GM21390 (cell line): Measurements from ENCODE around the gene CATSPER2.
A peak's percentile ranks its signal among the peaks of the same experiment; 100 is the strongest.
"Not testable (repeated sequence)": the region's sequence is repeated elsewhere in the genome, so short reads cannot be mapped to it uniquely, and the experiment has no call there.

Experiments
- ATAC-seq: cut with Tn5 transposase; IDR thresholded peaks from one replicate; pipeline ENCODE4 v1.9.1; 2021; ENCODE audit not compliant: unreplicated experiment

CATSPER2 gene

DNA sequence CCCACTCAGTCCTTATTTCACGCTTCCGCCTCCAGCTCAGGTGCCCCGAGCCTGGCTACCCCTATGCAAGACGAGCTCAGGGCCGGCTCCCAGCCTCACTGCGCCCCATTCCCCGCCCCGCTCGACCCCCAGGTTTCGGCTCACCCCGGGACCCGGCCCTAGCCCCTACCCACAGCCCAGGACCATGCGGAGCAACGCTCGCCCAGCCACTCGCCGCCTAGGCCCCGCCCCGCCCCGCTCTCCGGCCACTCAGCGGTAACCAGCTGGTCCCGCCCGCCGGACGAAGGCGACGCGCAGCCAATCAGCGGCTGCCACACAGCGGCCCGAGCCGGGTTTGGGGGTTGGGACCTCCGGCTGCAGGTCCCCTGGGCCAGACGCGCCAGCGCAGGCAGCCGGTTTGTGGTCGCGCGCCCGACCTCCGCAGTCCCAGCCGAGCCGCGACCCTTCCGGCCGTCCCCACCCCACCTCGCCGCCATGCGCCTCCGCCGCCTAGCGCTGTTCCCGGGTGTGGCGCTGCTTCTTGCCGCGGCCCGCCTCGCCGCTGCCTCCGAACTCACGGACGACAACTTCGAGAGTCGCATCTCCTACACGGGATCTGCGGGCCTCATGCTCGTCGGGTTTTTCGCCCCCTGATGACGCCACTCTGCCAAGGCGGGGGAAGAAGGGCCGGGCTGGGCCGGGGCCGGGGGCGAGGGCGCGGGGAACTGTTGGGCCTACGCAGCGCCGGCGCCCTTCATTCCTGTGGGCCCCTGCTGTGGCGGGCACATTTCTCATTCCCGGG is at the start of gene CATSPER2:
CATSPER2 (minus strand) TSS at position 196 of the 781 bp plus-strand sequence. CDS start 783 bp downstream, outside the sequence.
- ATAC-seq, result no peak

DNA sequence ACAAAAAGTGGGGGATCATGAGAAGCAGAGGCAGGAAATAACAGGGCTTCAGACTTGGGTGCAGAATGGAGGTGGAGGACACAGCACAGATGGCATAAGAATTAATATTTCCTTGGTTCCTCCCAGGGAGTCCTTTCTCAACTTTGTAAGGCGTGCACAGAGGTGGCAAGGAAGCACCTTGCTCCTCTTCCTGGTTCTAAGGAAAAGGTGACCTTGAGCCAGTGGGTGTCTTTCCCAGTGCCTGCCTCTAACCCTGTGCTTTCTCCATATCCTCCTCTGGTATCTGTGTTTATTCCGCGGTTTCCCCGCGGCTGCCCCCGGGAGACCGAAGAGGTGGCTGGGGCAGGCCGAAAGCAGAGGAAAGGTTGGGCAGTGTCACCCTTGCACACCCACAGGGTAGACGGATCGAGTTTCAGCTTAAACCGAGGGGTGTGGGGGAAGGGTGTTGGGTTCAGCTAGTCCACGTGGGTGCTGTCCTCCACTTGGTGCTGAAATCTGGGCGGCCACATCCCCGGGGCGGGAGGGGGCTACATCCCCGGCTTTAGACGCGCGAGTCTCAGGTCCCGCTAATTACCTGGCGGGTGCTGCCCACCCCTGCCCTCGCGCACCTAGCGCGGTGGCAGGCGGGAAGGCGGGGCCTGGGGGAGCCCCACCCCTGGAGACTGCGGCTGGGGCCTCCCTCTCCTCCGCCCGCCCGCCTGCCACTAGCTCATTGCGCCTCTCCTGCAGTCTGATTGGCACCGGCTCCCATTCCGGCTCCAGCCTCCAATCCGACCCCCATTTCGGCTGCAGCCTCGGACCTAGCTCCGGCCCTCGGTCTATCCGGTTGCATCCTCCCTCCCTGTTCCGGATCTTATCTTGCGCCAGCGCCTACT is 44.7 kb upstream of the CATSPER2 start, which contains the start of gene CKMT1A:
CKMT1A (plus strand) TSS at position 712 of the 875 bp plus-strand sequence. CDS start 192 bp downstream, outside the sequence.
- ATAC-seq, result not testable (repeated sequence)

DNA sequence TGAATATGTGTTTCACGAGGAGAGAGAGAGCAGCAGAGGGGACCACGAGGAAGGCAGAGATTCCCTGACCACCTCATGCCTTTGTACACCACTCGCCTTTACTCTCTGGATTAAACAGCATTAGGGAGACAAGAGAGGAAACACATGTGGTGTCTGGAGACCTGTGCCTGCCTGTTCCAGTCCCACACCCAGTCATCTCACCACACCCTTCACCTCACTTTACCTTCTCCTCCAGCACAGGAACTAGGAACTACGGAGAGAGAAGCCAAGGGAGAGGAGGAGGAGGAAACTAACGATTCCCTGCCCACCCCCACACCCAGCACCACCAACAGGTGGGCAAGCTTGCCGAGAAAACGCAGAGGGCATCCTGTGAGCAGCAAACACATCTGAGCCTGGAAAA is 44.0 kb upstream of the CATSPER2 start:
- ATAC-seq, result not testable (repeated sequence)

DNA sequence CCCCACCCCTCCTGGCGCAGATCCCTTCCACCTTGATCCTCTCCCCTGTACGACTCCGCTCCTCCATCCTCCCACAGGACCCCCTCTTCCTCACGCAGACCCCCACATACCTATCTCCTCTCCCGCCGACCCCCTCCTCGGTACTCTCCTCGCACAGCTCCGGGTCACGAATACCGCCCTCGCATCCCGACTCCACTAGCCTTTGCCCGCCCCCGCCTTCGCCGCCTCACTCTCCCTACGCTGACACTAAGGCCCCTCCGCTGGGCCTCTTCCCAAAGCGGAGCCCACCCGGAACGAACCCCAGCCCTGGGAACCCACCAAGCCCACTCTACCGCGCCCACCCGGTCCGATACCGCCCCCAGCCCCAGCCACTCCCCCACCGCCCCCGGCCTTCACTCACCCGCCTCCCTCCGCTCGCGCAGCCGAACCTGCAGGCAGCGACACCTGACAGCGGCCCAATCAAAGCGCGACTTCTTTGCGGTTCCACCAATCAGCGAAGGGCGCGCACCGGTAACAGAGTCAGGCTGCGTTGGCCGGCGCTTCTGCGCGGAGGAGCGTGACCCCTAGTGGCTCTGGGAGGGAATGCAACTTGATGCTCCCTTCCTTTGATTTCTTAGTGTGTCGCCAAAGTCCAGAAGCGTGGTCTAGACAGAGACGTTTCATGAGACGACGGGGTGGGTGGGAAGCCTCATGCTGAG is 41.1 kb upstream of the CATSPER2 start:
- peak; percentile 96 for ATAC-seq

DNA sequence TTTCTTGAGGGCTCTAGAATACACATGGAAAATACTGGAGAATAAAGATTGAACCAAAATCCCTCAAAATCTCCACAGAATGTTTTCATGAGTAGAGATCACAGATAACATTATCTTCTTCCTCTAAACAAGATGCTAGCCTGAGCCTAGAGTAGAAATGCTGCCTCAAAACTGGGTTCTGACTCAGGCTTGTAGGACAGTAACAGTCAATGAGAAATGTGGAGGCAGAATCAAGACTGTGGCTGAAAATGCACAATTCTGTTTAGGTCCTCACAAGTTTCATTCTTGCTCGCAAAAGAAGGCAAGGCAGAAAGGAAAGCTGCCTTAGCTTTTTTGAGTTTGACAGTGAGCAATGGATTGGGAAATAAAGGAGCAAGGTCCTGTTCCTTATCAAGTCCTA is 25.5 kb upstream of the CATSPER2 start:
- not testable (repeated sequence) for ATAC-seq

DNA sequence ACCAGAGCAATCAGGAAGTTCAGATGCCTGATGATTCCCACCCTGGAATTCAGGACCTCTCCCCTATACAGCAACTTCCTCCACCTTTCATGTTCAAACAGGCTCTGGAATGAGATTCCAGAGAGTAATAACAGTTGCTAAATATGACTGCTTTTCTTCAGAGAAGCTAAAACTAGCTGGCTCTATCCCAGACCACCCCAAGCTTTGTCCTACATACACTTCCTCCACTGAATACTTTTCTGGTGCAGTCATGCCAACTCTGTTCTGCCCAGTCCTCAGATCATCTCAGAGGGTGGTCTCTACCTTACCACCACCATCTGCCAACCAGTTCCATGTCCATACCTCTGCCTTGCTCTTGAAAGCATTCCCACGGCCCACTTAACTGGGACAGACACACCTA is 17.5 kb upstream of the CATSPER2 start:
- ATAC-seq, result not testable (repeated sequence)

DNA sequence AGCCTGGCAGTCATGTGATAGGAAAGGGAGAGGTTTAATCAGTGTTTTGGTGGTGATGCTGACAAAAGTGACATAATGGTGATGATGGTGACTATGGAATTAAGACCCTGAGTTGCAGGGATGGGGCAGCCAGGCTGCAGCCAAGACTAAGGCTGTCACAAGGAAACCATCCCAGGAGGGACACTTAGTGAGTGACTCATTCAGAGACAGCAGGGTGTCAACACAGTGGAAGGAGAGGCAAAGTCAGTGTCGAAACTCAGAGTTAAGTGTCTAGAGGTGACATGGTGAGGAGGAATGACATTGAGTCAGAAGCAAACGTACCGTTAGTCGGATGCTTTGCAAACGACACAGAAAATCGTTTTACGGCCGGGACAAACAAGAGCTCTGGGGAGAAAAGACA is 14.7 kb upstream of the CATSPER2 start:
- not testable (repeated sequence) for ATAC-seq

DNA sequence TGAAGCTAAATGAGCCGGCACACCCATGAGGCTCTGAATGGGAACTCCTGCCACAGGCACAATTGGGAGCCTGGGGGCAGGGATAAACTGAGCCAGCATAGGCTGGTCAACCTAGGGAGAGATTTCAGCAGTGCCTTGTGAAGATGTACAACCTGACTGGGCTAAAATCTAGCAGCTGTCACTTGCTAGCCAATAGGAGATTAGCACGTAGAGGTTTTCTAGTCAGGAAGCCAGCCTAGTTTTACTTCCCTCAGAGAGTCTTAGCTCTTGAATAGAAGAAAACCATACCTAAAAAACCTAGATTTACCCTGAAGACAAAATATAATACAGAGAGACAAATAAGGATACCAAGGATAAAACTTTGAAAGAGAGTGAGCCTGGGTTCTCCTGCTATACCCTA is 13.6 kb upstream of the CATSPER2 start:
- not testable (repeated sequence) for ATAC-seq

DNA sequence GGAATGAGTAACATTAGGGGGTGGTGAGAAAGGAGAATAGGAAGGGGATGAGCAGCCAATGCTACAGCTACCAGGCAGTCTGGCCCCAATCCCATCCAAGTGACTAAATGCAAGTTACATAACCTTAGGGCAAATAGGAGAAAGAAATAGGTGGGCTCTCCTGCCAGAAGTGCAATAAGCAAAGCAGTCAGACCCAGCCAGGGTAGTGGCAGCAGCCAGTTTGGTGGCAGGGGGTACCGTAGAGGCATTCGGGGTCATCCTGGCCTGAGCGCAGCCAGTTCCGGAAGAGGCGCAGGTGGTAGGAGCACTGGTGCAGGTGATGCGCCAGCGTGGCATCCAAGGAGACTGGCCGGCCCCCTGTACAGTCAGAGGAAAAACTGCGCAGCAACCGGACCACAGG is 11.1 kb upstream of the CATSPER2 start:
- not testable (repeated sequence) for ATAC-seq

DNA sequence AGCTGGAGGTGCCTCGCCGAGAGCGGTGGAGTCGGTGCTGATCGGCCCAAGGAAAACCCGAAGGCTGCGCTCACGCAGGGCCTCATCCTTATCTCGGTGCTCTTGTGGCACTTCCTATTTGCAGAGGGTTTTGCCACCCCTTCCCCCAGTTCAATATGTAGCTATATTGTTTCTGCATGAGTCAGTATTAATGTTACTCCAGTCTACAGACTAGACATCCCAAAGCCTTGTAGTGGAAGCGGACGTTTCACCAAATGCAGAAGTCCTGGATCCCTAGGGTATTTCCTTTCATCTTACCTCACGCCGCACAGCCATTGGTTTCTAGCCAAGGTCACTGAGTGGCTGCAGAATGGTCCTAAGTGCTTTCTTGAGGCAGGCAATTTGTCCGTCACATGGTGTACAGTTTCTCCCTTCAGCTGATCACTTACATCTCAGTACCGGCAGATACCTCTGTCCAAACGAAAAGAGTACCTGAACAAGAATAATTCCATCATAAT is 834 bp upstream of the CATSPER2 start:
- not testable (repeated sequence) for ATAC-seq

DNA sequence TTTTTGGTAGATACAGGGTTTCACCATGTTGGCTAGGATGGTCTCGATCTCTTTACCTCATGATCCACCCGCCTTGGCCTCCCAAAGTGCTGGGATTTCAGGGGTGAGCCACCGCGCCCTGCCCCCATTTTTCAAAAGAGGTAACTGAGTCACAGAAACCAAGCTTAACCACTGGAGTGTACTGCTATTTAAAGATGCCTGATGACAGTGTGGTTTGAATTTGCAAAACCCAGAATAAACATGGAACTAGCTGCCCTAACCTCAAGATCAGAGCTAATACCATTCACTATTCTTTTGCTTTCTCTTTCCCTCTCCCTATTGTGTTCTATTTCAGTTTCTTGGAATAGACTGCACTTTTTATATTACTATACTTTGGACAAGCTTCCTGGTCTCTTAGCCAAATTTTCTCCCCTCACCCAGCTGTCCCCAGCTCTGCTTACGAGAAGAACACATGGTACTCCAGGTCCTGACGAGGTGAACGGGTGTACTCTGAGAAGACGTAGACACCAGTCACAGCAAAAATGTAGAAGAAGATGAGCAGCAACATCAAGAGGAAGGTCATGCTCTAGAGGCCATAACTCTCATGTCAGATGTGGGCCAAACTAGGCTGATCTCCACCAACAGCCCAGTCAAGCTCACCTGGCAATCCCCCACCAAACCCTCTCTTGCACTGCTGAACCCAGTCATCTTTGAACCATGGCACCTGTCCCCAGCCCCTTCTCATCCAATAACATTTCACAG is 10.0 kb downstream of the CATSPER2 start:
- ATAC-seq, result peak; percentile 86

DNA sequence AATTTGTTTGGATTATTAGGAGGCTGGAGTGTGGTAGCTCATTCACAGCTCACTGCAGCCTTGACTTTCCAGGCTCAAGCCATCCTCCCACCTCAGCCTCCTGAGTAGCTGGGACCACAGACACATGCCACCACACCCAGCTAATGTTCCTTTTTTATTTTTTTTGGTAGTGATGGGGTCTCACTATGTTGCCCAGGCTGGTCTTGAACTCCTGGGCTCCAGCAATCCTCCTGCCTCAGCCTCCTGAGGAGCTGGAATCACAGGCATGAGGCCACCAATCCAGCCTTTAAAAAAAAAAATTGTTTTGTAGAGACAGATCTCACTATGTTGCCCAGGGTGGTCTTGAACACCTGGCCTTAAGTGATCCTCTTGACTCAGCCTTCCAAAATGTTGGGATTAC is 21.7 kb downstream of the CATSPER2 start:
- not testable (repeated sequence) for ATAC-seq

DNA sequence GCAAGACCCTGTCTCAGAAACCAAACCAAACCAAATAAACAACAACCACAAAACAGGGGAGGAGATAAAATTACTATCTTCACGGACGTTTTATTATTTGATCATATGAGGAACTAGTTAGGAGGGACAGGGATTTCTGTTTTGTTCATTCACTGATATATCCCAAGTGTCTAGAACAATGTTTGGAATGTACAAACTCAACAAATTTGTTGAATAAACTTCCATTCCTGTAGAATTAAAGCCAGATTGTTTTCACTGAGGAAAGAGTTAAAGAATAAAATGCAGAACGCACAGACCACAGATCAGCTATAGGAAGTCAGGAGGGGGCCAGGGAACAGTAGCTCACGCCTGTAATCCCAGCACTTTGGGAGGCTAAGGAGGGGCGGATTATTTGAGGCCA is 23.5 kb downstream of the CATSPER2 start:
- ATAC-seq, result no peak

DNA sequence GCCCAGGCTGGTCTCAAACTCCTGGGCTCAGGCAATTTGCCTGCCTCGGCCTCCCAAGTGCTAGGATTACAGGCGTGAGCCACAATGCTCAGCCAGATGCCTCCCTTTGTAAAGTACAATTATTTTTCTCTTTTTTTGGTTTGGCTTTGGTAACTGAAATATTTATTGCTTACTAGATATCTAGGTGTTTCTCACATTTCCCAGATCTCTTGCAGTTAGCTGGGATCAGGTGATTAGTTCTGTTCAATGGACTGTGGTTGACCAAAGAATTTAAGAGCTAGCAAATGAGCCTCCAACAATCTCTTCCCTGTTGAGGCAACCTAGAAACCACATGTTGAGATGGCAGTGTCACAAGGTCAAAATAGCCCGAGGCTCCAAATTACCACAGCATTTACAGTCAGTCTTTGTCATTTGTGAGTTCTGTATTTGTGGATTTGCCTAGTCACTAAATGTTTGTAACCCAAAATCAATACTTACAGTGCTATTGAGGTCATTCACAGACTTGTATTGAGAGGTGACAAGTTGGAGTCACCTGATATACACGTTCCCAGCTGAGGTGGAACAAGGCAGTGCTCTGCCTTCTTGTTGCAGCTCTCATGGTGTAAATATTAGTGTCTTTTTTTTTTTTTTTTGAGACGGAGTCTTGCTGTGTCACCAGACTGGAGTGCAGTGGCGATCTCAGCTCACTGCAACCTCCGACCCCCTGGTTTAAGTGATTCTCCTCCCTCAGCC is 26.4 kb downstream of the CATSPER2 start:
- ATAC-seq, result not testable (repeated sequence)

DNA sequence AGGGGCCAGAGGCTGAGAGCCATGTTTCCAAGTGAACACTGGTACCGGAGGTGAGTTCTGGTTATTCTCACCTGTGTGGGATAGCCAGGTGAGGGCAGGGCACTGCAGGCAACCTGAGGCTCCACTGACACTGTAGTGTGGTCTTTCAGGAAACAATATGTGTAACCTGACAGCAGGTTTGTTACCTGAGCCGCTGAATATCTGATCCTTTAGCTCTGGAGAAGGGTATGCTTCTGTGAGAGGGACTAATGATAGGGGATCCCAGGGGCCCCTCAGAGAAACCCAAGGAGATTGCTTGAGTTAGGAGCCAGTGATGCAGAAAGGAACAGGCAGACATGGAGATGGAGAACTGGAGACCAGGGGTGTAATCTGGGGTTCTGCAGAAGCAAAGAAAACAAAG is 29.9 kb downstream of the CATSPER2 start, which contains the start of gene STRC:
STRC (minus strand) TSS at position 101 of the 400 bp plus-strand sequence; CDS start at position 23, 78 bp downstream.
- not testable (repeated sequence) for ATAC-seq

DNA sequence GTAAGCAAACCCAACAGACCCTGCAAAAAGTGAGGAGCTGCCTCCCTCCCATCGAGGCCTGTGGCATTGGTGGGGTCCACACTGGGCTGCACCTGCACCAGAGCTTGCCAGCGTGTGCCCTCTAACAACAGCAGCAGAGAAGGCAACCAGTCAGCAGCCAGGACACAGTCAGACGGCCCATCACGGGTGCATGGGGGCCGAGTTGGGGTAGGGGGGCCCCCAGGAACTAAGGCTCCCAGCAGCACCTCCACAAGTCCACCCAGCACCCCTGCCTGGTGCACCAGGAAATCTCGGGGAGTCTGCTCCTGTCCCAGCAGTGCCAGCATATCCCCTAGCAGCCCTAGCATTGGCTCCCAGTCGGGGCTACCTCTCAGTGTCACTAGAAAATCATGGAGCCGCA is 30.9 kb downstream of the CATSPER2 start:
- ATAC-seq, result not testable (repeated sequence)

DNA sequence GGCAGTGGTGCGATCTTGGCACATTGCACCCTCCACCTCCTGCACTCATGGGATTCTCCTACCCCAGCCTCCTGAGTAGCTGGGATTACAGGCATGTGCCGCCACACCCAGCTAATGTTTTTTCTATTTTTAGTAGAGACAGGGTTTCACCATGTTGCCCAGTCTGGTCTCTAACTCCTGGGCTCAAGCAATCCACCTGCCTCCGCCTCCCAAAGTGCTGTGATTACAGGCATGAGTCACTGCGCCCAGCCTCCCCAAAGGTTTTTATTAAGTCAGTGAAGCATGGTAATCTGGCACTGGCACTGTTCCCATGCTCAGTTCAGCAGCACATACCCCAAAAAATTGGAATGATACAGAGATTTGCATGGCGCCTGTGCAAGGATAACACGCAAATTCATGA is 46.4 kb downstream of the CATSPER2 start:
- not testable (repeated sequence) for ATAC-seq

DNA sequence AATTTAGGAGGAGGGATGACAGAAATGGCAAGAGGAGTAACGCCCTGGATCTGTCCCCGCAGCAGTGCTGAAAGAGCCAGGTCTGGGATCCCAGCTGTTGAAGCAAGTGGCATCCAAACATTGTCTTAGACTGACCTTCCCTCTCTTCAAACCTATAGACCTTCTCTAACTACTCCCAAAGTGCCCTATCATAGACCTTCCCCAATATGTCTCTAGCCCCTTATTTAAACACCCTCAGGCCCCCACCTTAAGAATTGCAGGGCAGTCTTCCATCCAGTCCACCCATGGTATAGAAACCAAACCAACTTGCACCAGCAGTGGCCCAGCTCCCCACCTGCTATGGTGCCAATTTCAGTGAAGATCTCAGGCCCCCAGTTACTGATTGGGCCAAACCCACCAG is 48.4 kb downstream of the CATSPER2 start:
- not testable (repeated sequence) for ATAC-seq

DNA sequence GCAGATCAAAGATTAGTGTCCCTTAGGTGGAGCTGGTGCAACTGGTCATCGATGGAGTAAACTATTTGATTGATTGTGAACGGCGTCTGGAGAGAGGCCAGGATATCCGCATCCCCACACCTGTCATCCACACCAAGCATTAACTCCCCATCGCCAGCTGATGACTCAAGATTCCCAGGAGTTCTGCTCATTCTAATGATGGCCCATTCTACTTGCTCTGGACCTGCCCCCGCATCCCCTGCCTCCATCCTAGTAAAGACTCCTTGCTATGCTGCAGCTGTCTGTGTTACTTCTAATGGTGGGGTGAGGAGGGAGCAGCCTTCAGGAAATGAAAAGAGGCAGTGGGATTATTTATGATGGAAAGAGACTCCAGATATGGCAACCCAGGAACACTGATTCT is 49.5 kb downstream of the CATSPER2 start:
- not testable (repeated sequence) for ATAC-seq
